Caco-2 (cell line): ENCODE data around the gene ADISSP. TPM values are rescaled to one million over a fixed set of nuclear protein-coding genes. Genes with fewer than 3 reads are reported as not detected.

ENCODE experiments used
- BruUV-seq: library from RNA; stranded (reverse); fragments of 400-500 nt; replicated peaks from 2 replicates; lab custom pipeline; 2021; lab: Mats Ljungman, UMichigan
- CTCF ChIA-PET: fragments of 300-600 bp; sonication (Branson Sonifier 250); formaldehyde crosslinking; loops from one replicate; lab custom pipeline; 2022; ENCODE audit warnings: antibody characterized with exemption; lab: Charles Lee
- POLR2A ChIA-PET: fragments of 300-600 bp; sonication (Branson Sonifier 250); formaldehyde crosslinking; loops from one replicate; lab custom pipeline; 2022; ENCODE audit warnings: antibody characterized with exemption; lab: Charles Lee
- DNase-seq, 2 experiments: peaks; one replicate each; pipeline versions ENCODE4 v3.0.0 to v3.0.0-alpha.2; 2020 to 2022
- H3K27me3 ChIP-seq: replicated peaks from 2 replicates; pipeline ENCODE4 v1.6.0; 2011; ENCODE audit warnings: low read length; ENCODE audit not compliant: control insufficient read depth, insufficient read depth
- H3K36me3 ChIP-seq: 2 replicates; pipeline ENCODE4 v1.5.1; 2011; ENCODE audit warnings: low read length; ENCODE audit not compliant: control insufficient read depth, insufficient read depth
- H3K4me1 ChIP-seq: fragments of 250-450 bp; sonication (Bioruptor Pico); 2 replicates; pipeline ENCODE4 v1.5.1; 2020; ENCODE audit warnings: mild to moderate bottlenecking
- H3K4me3 ChIP-seq: 2 replicates; pipeline ENCODE4 v1.5.1; 2011; ENCODE audit warnings: low read depth, mild to moderate bottlenecking, control low read depth, low read length
- H3K9me3 ChIP-seq: fragments of 250-450 bp; sonication (Bioruptor Pico); 2 replicates; pipeline ENCODE4 v1.5.1; 2020; ENCODE audit warnings: mild to moderate bottlenecking, moderate library complexity
- H3K27ac Mint-ChIP-seq: one replicate; pipeline ENCODE4 v1.8.0; 2022; ENCODE audit warnings: mixed read lengths; ENCODE audit not compliant: unreplicated experiment
- H3K27me3 Mint-ChIP-seq: one replicate; pipeline ENCODE4 v1.8.0; 2022; ENCODE audit warnings: mixed read lengths; ENCODE audit not compliant: insufficient read depth, unreplicated experiment
- H3K36me3 Mint-ChIP-seq: one replicate; pipeline ENCODE4 v1.8.0; 2022; ENCODE audit warnings: mild to moderate bottlenecking, mixed read lengths; ENCODE audit not compliant: insufficient read depth, unreplicated experiment
- H3K4me1 Mint-ChIP-seq: one replicate; pipeline ENCODE4 v1.8.0; 2022; ENCODE audit warnings: low read depth, mixed read lengths; ENCODE audit not compliant: unreplicated experiment
- H3K4me3 Mint-ChIP-seq: one replicate; pipeline ENCODE4 v1.8.0; 2022; ENCODE audit warnings: mild to moderate bottlenecking, moderate library complexity, mixed read lengths; ENCODE audit not compliant: unreplicated experiment
- H3K9me3 Mint-ChIP-seq: one replicate; pipeline ENCODE4 v1.8.0; 2022; ENCODE audit warnings: mixed read lengths; ENCODE audit not compliant: unreplicated experiment
- intact Hi-C: fragments of 100-400 bp; cut with micrococcal nuclease; formaldehyde crosslinking; loops from one replicate; pipeline ENCODE4 v1.10.0; 2022; ENCODE audit not compliant: unreplicated experiment
- total RNA-seq: library from RNA; stranded (reverse); gene quantifications from 2 replicates; pipeline ENCODE4 v1.2.3, GENCODE V29; 2022
- TF ChIP-seq, protein P1 (sequence below), 2 experiments: fragments of 200-600 bp in 1 of 2; IDR thresholded peaks; 1 replicate in 1 of 2; 2 replicates in 1 of 2; pipeline versions ENCODE4 v1.5.1 to v1.8.0; 2011 to 2022; ENCODE audit warnings: antibody characterized with exemption in 1 of 2, control low read depth in 1 of 2, inconsistent platforms in 1 of 2, low read depth in 1 of 2, low read length in 1 of 2, mild to moderate bottlenecking in 1 of 2, moderate library complexity in 1 of 2; ENCODE audit not compliant: insufficient read depth in 1 of 2, severe bottlenecking in 1 of 2, unreplicated experiment in 1 of 2

ADISSP gene
- total RNA-seq, 1 experiment from 2014 or later, result 56.1 TPM

DNA sequence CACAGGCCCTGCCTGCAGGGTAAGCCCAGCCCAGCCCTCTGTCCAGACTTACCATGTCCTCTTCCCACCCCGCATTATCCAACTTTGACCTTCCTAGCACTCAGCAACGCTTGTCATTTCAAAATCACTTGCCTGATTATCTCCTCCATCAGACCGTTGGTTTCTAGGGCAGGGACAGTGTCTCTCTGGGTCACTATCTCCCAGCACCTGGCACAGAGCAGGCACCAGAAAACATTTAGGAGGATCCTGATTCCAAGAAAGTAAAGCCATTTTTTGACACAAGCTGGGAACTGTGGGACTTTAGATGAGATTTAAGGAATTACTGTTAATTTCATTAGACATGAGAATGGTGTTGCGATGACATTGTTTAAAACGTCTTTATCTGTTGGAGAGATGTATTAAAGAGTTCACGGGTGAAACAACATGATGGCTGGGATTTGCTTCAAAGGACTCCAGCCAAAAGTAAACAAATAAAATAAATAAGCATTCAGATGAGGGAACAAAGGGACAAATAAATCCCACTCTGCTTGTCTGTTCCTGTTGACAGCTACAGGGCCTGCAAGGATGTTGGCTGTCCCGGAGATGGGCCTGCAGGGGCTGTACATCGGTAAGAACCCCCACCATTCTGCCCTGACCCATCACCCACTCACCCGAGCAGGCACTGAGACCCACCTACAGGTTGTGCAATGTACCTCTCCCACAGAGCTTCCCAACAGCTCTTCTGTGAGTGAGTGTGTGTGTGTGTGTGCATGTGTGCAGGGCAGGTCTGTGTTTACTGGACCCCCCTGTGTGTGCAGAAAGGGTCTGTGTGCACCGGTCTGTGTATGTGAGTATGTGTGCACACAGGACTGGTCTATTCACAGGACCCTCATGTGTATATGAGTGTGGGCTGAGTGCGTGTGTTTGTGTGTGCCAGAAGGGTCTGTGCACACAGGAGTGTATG, 29.2 kb downstream of the ADISSP start:
- Mint-ChIP-seq H3K27ac (no peak overlapping the region), H3K4me1 (peaks cover 19% of the 10 kb centered on the region), H3K4me3 (no peak overlapping the region), H3K27me3 (no peaks in the 10 kb centered on the region), H3K36me3 (no peaks in the 10 kb centered on the region), H3K9me3 (no peaks in the 10 kb centered on the region)
- TF ChIP-seq, protein P1, sequence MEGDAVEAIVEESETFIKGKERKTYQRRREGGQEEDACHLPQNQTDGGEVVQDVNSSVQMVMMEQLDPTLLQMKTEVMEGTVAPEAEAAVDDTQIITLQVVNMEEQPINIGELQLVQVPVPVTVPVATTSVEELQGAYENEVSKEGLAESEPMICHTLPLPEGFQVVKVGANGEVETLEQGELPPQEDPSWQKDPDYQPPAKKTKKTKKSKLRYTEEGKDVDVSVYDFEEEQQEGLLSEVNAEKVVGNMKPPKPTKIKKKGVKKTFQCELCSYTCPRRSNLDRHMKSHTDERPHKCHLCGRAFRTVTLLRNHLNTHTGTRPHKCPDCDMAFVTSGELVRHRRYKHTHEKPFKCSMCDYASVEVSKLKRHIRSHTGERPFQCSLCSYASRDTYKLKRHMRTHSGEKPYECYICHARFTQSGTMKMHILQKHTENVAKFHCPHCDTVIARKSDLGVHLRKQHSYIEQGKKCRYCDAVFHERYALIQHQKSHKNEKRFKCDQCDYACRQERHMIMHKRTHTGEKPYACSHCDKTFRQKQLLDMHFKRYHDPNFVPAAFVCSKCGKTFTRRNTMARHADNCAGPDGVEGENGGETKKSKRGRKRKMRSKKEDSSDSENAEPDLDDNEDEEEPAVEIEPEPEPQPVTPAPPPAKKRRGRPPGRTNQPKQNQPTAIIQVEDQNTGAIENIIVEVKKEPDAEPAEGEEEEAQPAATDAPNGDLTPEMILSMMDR (IDR thresholded peaks at IDR 0.05; ENCODE audit: insufficient read depth in 1 of 2, low read depth in 1 of 2, low read length in 1 of 2, severe bottlenecking in 1 of 2, unreplicated experiment in 1 of 2), result no peak
- Histone ChIP-seq H3K9me3 (no peaks in the 10 kb centered on the region), H3K4me1 (peaks cover 8% of the 10 kb centered on the region), H3K36me3 (no peaks in the 10 kb centered on the region), H3K27me3 (no peaks in the 10 kb centered on the region), H3K4me3 (no peak overlapping the region)
- ChIA-PET POLR2A (no interaction called here), CTCF (interaction anchor here (0.6 to 1.0 kb wide), 2 partner anchors 11 to 261 kb away, joined by 3 to 7 read pairs; no protein-coding TSS in a partner anchor)
- DNase-seq, result no peak
- no TSS peak for BruUV-seq
- intact Hi-C loops, result no loop called here

DNA sequence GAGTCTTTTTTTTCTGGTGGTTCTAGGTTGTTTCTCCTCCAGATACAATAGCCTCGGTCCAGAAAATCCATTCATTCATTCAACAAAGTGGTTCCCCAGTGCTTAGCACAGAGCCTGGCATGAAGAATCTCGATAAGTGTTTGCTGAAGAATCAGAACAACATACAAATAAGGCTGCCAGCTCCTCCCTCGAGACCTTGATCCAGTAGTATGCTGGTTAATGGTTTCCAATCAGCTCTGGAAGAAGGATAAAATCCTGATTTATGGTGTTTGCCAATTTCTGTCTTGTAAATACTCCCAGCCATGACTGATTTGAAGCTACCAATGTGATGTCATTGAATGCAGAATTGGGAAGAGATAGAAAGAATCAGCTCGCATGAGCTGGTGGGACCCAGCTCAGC, 31.8 kb downstream of the ADISSP start:
- TF ChIP-seq, protein P1 (IDR thresholded peaks at IDR 0.05; ENCODE audit: insufficient read depth in 1 of 2, low read depth in 1 of 2, low read length in 1 of 2, severe bottlenecking in 1 of 2, unreplicated experiment in 1 of 2), result no peak
- Mint-ChIP-seq H3K27ac (no peak overlapping the region), H3K4me3 (no peak overlapping the region), H3K27me3 (no peaks in the 10 kb centered on the region), H3K4me1 (peaks cover 19% of the 10 kb centered on the region), H3K9me3 (no peaks in the 10 kb centered on the region), H3K36me3 (no peaks in the 10 kb centered on the region)
- intact Hi-C loops, result no loop called here
- no peaks in the 10 kb centered on the region for H3K36me3 ChIP-seq
- no peaks in the 10 kb centered on the region for H3K27me3 ChIP-seq
- ChIA-PET CTCF (interaction anchor here (0.5 to 2.0 kb wide), 3 partner anchors 19 to 32 kb away, joined by 3 to 7 read pairs (median 5); partner anchors contain the start of gene ADISSP), POLR2A (no interaction called here)
- no TSS peak for BruUV-seq
- DNase-seq, result no peak
- H3K4me1 ChIP-seq, result peaks cover 8% of the 10 kb centered on the region
- no peak overlapping the region for H3K4me3 ChIP-seq
- no peaks in the 10 kb centered on the region for H3K9me3 ChIP-seq

DNA sequence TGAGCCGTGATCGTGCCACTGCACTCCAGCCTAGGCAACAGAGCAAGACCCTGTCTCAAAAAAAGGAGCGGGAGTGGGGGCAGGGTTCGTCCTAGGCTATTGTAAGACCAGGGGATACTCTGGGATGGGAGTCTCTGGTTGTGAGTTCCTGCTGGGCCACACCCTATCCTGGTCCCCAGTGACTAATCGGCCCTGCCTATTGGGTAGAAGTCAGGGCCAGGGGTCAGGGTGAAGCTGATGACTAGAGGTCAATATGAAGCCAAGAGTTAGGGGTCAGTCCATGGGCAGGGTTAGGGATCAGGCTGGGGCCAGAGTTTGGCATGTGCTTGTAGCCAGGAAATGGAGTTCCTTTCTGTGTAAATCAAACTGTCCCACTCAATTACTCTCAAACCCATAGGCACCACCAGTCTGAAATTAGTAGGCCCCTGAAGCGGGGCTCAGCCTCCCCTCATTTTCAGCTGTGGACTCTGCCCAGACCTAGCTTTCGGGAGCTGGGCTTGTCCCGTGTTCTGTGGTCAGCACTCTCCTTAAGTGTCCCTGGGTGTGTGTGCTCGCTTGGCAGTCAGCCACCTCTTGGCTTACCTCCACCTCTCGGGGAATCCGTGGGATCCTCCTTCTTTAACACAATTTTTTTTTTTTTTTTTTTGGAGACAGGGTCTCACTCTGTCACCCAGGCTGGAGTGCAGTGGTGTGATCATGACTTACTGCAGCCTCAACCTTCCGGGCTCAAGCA, 33.3 kb downstream of the ADISSP start:
- DNase-seq, result no peak
- H3K27me3 Mint-ChIP-seq, result no peaks in the 10 kb centered on the region
- no peaks in the 10 kb centered on the region for H3K27me3 ChIP-seq
- peaks cover 8% of the 10 kb centered on the region for H3K4me1 ChIP-seq
- intact Hi-C loops, result no loop called here
- ChIA-PET POLR2A (no interaction called here), CTCF (no interaction called here)
- H3K4me3 ChIP-seq, result no peak overlapping the region
- no peak overlapping the region for H3K4me3 Mint-ChIP-seq
- TF ChIP-seq, protein P1 (IDR thresholded peaks at IDR 0.05; ENCODE audit: insufficient read depth in 1 of 2, low read depth in 1 of 2, low read length in 1 of 2, severe bottlenecking in 1 of 2, unreplicated experiment in 1 of 2), result no peak
- peaks cover 19% of the 10 kb centered on the region for H3K4me1 Mint-ChIP-seq
- no TSS peak for BruUV-seq
- no peaks in the 10 kb centered on the region for H3K9me3 ChIP-seq
- H3K36me3 Mint-ChIP-seq, result peaks cover 5% of the 10 kb centered on the region
- H3K27ac Mint-ChIP-seq, result no peak overlapping the region
- H3K9me3 Mint-ChIP-seq, result no peaks in the 10 kb centered on the region
- no peaks in the 10 kb centered on the region for H3K36me3 ChIP-seq
